Activated gamma-delta T cell treated with Interleukin-2 at 50 U/mL for 16 hours (primary cell): ENCODE results near the gene IQSEC1.

Experiments
- DNase-seq: peaks from one replicate; pipeline ENCODE4 v3.0.0-alpha.2; 2020

Gene IQSEC1

GRCh38 chr3:13046569-13047274 lies 26.5 kb downstream of the IQSEC1 start:
- DNase-seq: no peak

- no peak for DNase-seq
These were observed 27.2 kb downstream of the IQSEC1 start for GRCh38 chr3:13045904-13046568.

- DNase-seq: no peak
These were observed 27.9 kb downstream of the IQSEC1 start for GRCh38 chr3:13045241-13045903.

- DNase-seq: no peak
These were observed 28.6 kb downstream of the IQSEC1 start for GRCh38 chr3:13044496-13045240.

GRCh38 chr3:13043656-13044055 lies 29.6 kb downstream of the IQSEC1 start:
- DNase-seq: no peak

- no peak for DNase-seq
These were observed 30.4 kb downstream of the IQSEC1 start for GRCh38 chr3:13042715-13043271.

- no peak for DNase-seq
These were observed 31.0 kb downstream of the IQSEC1 start for GRCh38 chr3:13042127-13042701.

- no peak for DNase-seq
These were observed 32.0 kb downstream of the IQSEC1 start for GRCh38 chr3:13041113-13041776.

GRCh38 chr3:13040361-13041074 lies 32.7 kb downstream of the IQSEC1 start:
- DNase-seq: peak; percentile 51

- DNase-seq: no peak
These were observed 33.9 kb downstream of the IQSEC1 start for GRCh38 chr3:13039213-13039896.

GRCh38 chr3:13037458-13038117 lies 35.6 kb downstream of the IQSEC1 start:
- no peak for DNase-seq

GRCh38 chr3:13034861-13035260 lies 38.4 kb downstream of the IQSEC1 start:
- no peak for DNase-seq

GRCh38 chr3:13034109-13034800 lies 39.0 kb downstream of the IQSEC1 start:
- DNase-seq: no peak

- no peak for DNase-seq
These were observed 41.0 kb downstream of the IQSEC1 start for GRCh38 chr3:13032206-13032605.

GRCh38 chr3:13031621-13032020 lies 41.6 kb downstream of the IQSEC1 start:
- DNase-seq: no peak

GRCh38 chr3:13030684-13031083 lies 42.5 kb downstream of the IQSEC1 start:
- DNase-seq: no peak

GRCh38 chr3:13028010-13028821 lies 45.0 kb downstream of the IQSEC1 start:
- no peak for DNase-seq

GRCh38 chr3:13027154-13027553 lies 46.1 kb downstream of the IQSEC1 start:
- no peak for DNase-seq

GRCh38 chr3:13026534-13026933 lies 46.7 kb downstream of the IQSEC1 start:
- no peak for DNase-seq
